GM23338 (cell line): ENCODE measurements around the gene NSD2. TPM values are rescaled to one million over a fixed set of nuclear protein-coding genes. Genes with fewer than 3 reads are reported as not detected.

Source experiments
- ATAC-seq: fragments of 200-7000 bp; cut with Tn5 transposase; 3 replicates; pipeline ENCODE4 v1.9.1; 2020
- DNase-seq: peaks from one replicate; pipeline ENCODE4 v3.0.0-alpha.2; 2015; ENCODE audit warnings: low spot score
- H2AFZ ChIP-seq: fragments of 200-600 bp; sonication (generic); 2 replicates; pipeline ENCODE4 v1.8.0; 2016; ENCODE audit warnings: antibody characterized with exemption, mild to moderate bottlenecking, moderate library complexity
- H3F3A ChIP-seq: fragments of 200-600 bp; sonication (generic); replicated peaks from 2 replicates; pipeline ENCODE4 v1.8.0; 2017; ENCODE audit warnings: antibody characterized with exemption, mixed run types, low read depth
- H3K27ac ChIP-seq: fragments of 200-600 bp; sonication (generic); 2 replicates; pipeline ENCODE4 v1.6.1; 2016; ENCODE audit warnings: low read depth
- H3K27me3 ChIP-seq: fragments of 200-600 bp; sonication (generic); 2 replicates; pipeline ENCODE4 v1.8.0; 2016; ENCODE audit warnings: mild to moderate bottlenecking, mixed run types, moderate library complexity; ENCODE audit not compliant: insufficient read depth
- H3K36me3 ChIP-seq: fragments of 200-600 bp; sonication (generic); 2 replicates; pipeline ENCODE4 v1.8.0; 2016; ENCODE audit warnings: mild to moderate bottlenecking; ENCODE audit not compliant: insufficient read depth
- H3K4me1 ChIP-seq: fragments of 200-600 bp; sonication (generic); 2 replicates; pipeline ENCODE4 v1.8.0; 2016; ENCODE audit warnings: mild to moderate bottlenecking, moderate library complexity; ENCODE audit not compliant: insufficient read depth
- H3K4me2 ChIP-seq: fragments of 200-600 bp; sonication (generic); 2 replicates; pipeline ENCODE4 v1.7.1; 2017; ENCODE audit warnings: mixed run types
- H3K4me3 ChIP-seq: fragments of 200-600 bp; sonication (generic); 2 replicates; pipeline ENCODE4 v1.6.1; 2016; ENCODE audit warnings: mixed run types
- H3K79me2 ChIP-seq: fragments of 200-600 bp; sonication (generic); replicated peaks from 2 replicates; pipeline ENCODE4 v1.8.0; 2017; ENCODE audit warnings: mild to moderate bottlenecking; ENCODE audit not compliant: insufficient read depth
- H3K9me2 ChIP-seq: fragments of 200-600 bp; sonication (generic); 2 replicates; pipeline ENCODE4 v1.8.0; 2017; ENCODE audit not compliant: insufficient read depth
- H4K20me1 ChIP-seq: fragments of 200-600 bp; sonication (generic); replicated peaks from 2 replicates; pipeline ENCODE4 v1.8.0; 2017; ENCODE audit warnings: mild to moderate bottlenecking; ENCODE audit not compliant: insufficient read depth
- H3K27ac Mint-ChIP-seq: 2 replicates; pipeline ENCODE4 v1.8.0; 2020; ENCODE audit warnings: inconsistent platforms, mild to moderate bottlenecking, moderate library complexity, mixed read lengths
- H3K27me3 Mint-ChIP-seq: 3 replicates; pipeline ENCODE4 v1.8.0; 2022; ENCODE audit warnings: low read depth, mild to moderate bottlenecking, moderate library complexity, mixed read lengths, inconsistent platforms; ENCODE audit not compliant: insufficient read depth, poor library complexity
- H3K36me3 Mint-ChIP-seq: 3 replicates; pipeline ENCODE4 v1.8.0; 2021; ENCODE audit warnings: low read depth, mild to moderate bottlenecking, inconsistent platforms, moderate library complexity, mixed read lengths
- H3K4me1 Mint-ChIP-seq: 3 replicates; pipeline ENCODE4 v1.8.0; 2020; ENCODE audit warnings: mild to moderate bottlenecking, inconsistent platforms, mixed read lengths
- H3K4me3 Mint-ChIP-seq: 3 replicates; pipeline ENCODE4 v1.8.0; 2021; ENCODE audit warnings: moderate library complexity, mild to moderate bottlenecking, inconsistent platforms, mixed read lengths
- H3K9me3 Mint-ChIP-seq: 3 replicates; pipeline ENCODE4 v1.8.0; 2020; ENCODE audit warnings: moderate library complexity, mild to moderate bottlenecking, inconsistent platforms, mixed read lengths
- CREB1 ChIP-seq: fragments of 250-450 bp; sonication (Bioruptor Pico); IDR thresholded peaks from 2 replicates; pipeline ENCODE4 v1.5.0; 2020; ENCODE audit warnings: low read depth, mild to moderate bottlenecking, moderate library complexity
- CTCF ChIP-seq, 2 experiments: fragments of 200-600 bp in 1 of 2; sonication (generic) in 1 of 2; conservative IDR thresholded peaks; 2 replicates each; pipeline versions ENCODE4 v1.5.1 to v1.6.1; 2016 to 2017; ENCODE audit warnings: antibody characterized with exemption in 2 of 2, low read depth in 2 of 2, mild to moderate bottlenecking in 2 of 2, moderate library complexity in 1 of 2
- ETS1 ChIP-seq: IDR thresholded peaks from 2 replicates; pipeline ENCODE4 v1.6.1; 2016; ENCODE audit warnings: antibody characterized with exemption
- EZH2 ChIP-seq: fragments of 200-600 bp; sonication (generic); IDR thresholded peaks from one replicate; pipeline ENCODE4 v1.8.0; 2017; ENCODE audit warnings: antibody characterized with exemption, mild to moderate bottlenecking, low read depth; ENCODE audit not compliant: unreplicated experiment
- EZH2phosphoT487 ChIP-seq: fragments of 200-600 bp; sonication (generic); IDR thresholded peaks from one replicate; pipeline ENCODE4 v1.8.1; 2018; ENCODE audit warnings: antibody characterized with exemption; ENCODE audit not compliant: unreplicated experiment
- JUNB ChIP-seq: IDR thresholded peaks from one replicate; pipeline ENCODE4 v1.6.1; 2016; ENCODE audit warnings: antibody characterized with exemption; ENCODE audit not compliant: unreplicated experiment
- NANOG ChIP-seq: IDR thresholded peaks from 2 replicates; pipeline ENCODE4 v1.6.1; 2016; ENCODE audit warnings: antibody characterized with exemption, borderline replicate concordance
- POLR2AphosphoS5 ChIP-seq: IDR thresholded peaks from 2 replicates; pipeline ENCODE4 v1.6.1; 2016; ENCODE audit warnings: antibody characterized with exemption, low read depth
- REST ChIP-seq: IDR thresholded peaks from one replicate; pipeline ENCODE4 v1.6.1; 2018; ENCODE audit warnings: antibody characterized with exemption; ENCODE audit not compliant: unreplicated experiment
- STAT1 ChIP-seq: IDR thresholded peaks from one replicate; pipeline ENCODE4 v1.6.1; 2016; ENCODE audit warnings: antibody characterized with exemption; ENCODE audit not compliant: unreplicated experiment
- ZNF114 ChIP-seq: fragments of 250-450 bp; sonication (Bioruptor Pico); IDR thresholded peaks from 2 replicates; pipeline ENCODE4 v1.5.0; 2020; ENCODE audit warnings: mild to moderate bottlenecking, moderate library complexity
- ZNF331 ChIP-seq: fragments of 250-450 bp; sonication (Bioruptor Pico); IDR thresholded peaks from 2 replicates; pipeline ENCODE4 v1.5.0; 2020; ENCODE audit warnings: low read depth, mild to moderate bottlenecking, moderate library complexity
- ZNF462 ChIP-seq: fragments of 250-450 bp; sonication (Bioruptor Pico); IDR thresholded peaks from 2 replicates; pipeline ENCODE4 v1.5.0; 2020; ENCODE audit warnings: mild to moderate bottlenecking, moderate library complexity
- polyA plus RNA-seq: library from polyadenylated mRNA; unstranded; fragments of >200 nt; fragmentation: Nextera tagmentation; extraction: Ambion mirVana; gene quantifications from 2 replicates; pipeline ENCODE4 v1.2.1, GENCODE V29; 2016
- total RNA-seq: library from RNA; depleted of rRNA; stranded (reverse); fragments of >200 nt; shearing (Covaris generic); gene quantifications from 2 replicates; pipeline ENCODE4 v1.2.3, GENCODE V29; 2014

Gene NSD2
- total and polyA plus RNA-seq, 2 experiments from 2014 or later = 33.5 to 84.4 TPM

- Histone ChIP-seq H4K20me1 (peaks cover 40% of the 10 kb centered on the region), H3K9me2 (no peaks in the 10 kb centered on the region)
These were observed 119.1 kb downstream of the NSD2 start for GRCh38 chr4:1990348-1990645.

More at GRCh38 chr4:1990348-1990645, 119.1 kb downstream of the NSD2 start:
- H3K9me3 Mint-ChIP-seq = no peaks in the 10 kb centered on the region
- DNase-seq (no peak), ATAC-seq (no peak)
- peaks cover 36% of the 10 kb centered on the region for H3K36me3 Mint-ChIP-seq
- H3K4me3 Mint-ChIP-seq = no peak overlapping the region
- Histone ChIP-seq H3K4me1 (no peaks in the 10 kb centered on the region), H3K27ac (no peak overlapping the region), H3K79me2 (peaks cover 51% of the 10 kb centered on the region), H3K4me3 (no peak overlapping the region), H3K4me2 (no peak overlapping the region), H2AFZ (no peak overlapping the region), H3F3A (no peaks in the 10 kb centered on the region), H3K27me3 (no peaks in the 10 kb centered on the region), H3K36me3 (no peaks in the 10 kb centered on the region)
- H3K4me1 Mint-ChIP-seq = no peaks in the 10 kb centered on the region
- TF ChIP-seq ZNF331 (CRISPR knock-in tag) = no peak
- TF ChIP-seq POLR2AphosphoS5 = no peak
- no peak for TF ChIP-seq ZNF114
- no peak for TF ChIP-seq JUNB
- TF ChIP-seq CTCF (conservative IDR thresholded peaks at IDR 0.05; ENCODE audit: low read depth in 2 of 2) = no peak
- TF ChIP-seq ETS1 = no peak
- TF ChIP-seq EZH2phosphoT487 = no peak
- no peak for TF ChIP-seq STAT1
- no peak for TF ChIP-seq EZH2
- no peak for TF ChIP-seq CREB1
- TF ChIP-seq ZNF462 (CRISPR knock-in tag) = no peak
- TF ChIP-seq REST = no peak
- TF ChIP-seq NANOG = no peak
- peaks cover 2% of the 10 kb centered on the region for H3K27me3 Mint-ChIP-seq
- no peak overlapping the region for H3K27ac Mint-ChIP-seq
